ENCODE data around the gene TLX3. TPM values are rescaled to one million over a fixed set of nuclear protein-coding genes. Genes with fewer than 3 reads are reported as not detected.

The TLX3 gene
- total RNA-seq, 1 experiment from 2014 or later: not detected

DNA sequence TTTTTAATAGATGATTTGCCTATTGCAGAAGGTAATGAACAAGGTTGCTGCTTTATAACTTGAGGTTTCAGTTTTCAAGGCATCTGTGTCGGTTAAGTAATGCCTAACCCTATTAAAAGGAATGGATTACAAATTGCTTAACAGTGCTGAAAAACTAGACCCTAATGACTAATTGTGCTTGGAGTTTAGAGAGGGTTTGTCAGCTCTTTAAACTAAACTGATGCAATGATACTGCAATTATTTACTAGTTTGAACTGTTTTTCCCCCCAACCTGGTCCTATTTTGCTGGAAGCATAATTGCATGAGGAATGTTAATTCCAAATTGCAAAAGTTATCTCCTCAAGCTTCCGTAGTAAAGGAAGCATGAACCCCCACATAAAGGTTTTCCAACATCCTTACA, 39.3 kb upstream of the TLX3 start:
- Histone ChIP-seq H3K79me1 (ENCODE audit: insufficient read depth, low read depth, low read length, poor library complexity, severe bottlenecking) (no peaks in the 10 kb centered on the region), H3K9me3 (ENCODE audit: control insufficient read depth, low read depth, low read length) (no peaks in the 10 kb centered on the region), H3K27ac (ENCODE audit: insufficient read length, low read depth, low read length) (no peak overlapping the region), H3T11ph (ENCODE audit: low read length) (no peak overlapping the region), H3K14ac (ENCODE audit: insufficient read depth, low read length) (no peak overlapping the region), H3K4ac (ENCODE audit: low read depth, low read length) (no peak overlapping the region), H3K9ac (ENCODE audit: extremely low read depth, insufficient read length, low read length) (no peak overlapping the region), H2BK15ac (ENCODE audit: low read depth, low read length) (no peak overlapping the region), H4K91ac (ENCODE audit: insufficient read length, low read depth, low read length) (no peak overlapping the region), H2AK5ac (ENCODE audit: insufficient read length, low read length) (no peak overlapping the region), H4K8ac (replicated peaks; ENCODE audit: insufficient read length, low read depth, low read length) (no peak overlapping the region), H2BK5ac (ENCODE audit: insufficient read length, low read length) (no peak overlapping the region), H3K27me3 (ENCODE audit: insufficient read depth, low read length) (no peaks in the 10 kb centered on the region), H2BK120ac (ENCODE audit: low read depth, low read length, poor library complexity, severe bottlenecking) (no peak overlapping the region), H3K79me2 (ENCODE audit: insufficient read depth, low read length) (no peaks in the 10 kb centered on the region), H3K18ac (ENCODE audit: insufficient read length, low read depth, low read length) (no peak overlapping the region), H3K4me2 (ENCODE audit: insufficient read depth, insufficient read length, low read length) (no peak overlapping the region), H4K20me1 (ENCODE audit: control insufficient read depth, insufficient read depth, insufficient read length) (no peaks in the 10 kb centered on the region), H2AFZ (ENCODE audit: low read length) (no peak overlapping the region), H2BK12ac (ENCODE audit: insufficient read length, low read depth, low read length) (no peak overlapping the region), H3K23me2 (ENCODE audit: insufficient read length, low read depth, low read length, poor library complexity, severe bottlenecking) (no peaks in the 10 kb centered on the region), H3K23ac (ENCODE audit: insufficient read length, low read depth, low read length) (no peak overlapping the region), H3K4me1 (ENCODE audit: insufficient read depth, low read length) (no peaks in the 10 kb centered on the region), H4K5ac (ENCODE audit: insufficient read length, low read depth, low read length) (no peak overlapping the region), H3K56ac (ENCODE audit: insufficient read length, low read depth, low read length) (no peak overlapping the region), H2BK20ac (ENCODE audit: low read depth, low read length, poor library complexity, severe bottlenecking) (no peak overlapping the region)
- H3K36me3 Mint-ChIP-seq (ENCODE audit: insufficient read depth in 1 of 3, low read depth in 3 of 3): no peaks in the 10 kb centered on the region
- no peak overlapping the region for H3K4me3 Mint-ChIP-seq
- no peaks in the 10 kb centered on the region for H3K9me3 Mint-ChIP-seq
- DNase-seq: no peak
- no peaks in the 10 kb centered on the region for H3K27me3 Mint-ChIP-seq (ENCODE audit: low read depth)
- TF ChIP-seq, protein P1, sequence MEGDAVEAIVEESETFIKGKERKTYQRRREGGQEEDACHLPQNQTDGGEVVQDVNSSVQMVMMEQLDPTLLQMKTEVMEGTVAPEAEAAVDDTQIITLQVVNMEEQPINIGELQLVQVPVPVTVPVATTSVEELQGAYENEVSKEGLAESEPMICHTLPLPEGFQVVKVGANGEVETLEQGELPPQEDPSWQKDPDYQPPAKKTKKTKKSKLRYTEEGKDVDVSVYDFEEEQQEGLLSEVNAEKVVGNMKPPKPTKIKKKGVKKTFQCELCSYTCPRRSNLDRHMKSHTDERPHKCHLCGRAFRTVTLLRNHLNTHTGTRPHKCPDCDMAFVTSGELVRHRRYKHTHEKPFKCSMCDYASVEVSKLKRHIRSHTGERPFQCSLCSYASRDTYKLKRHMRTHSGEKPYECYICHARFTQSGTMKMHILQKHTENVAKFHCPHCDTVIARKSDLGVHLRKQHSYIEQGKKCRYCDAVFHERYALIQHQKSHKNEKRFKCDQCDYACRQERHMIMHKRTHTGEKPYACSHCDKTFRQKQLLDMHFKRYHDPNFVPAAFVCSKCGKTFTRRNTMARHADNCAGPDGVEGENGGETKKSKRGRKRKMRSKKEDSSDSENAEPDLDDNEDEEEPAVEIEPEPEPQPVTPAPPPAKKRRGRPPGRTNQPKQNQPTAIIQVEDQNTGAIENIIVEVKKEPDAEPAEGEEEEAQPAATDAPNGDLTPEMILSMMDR (conservative IDR thresholded peaks at IDR 0.05): no peak
- no peaks in the 10 kb centered on the region for H3K4me1 Mint-ChIP-seq
- no CpG with 5 or more reads among the region's 2 CpGs for WGBS (ENCODE audit: extremely low coverage, insufficient read length, low lambda C conversion rate)
- no peak overlapping the region for H3K27ac Mint-ChIP-seq
